Mucosa of descending colon (tissue), 3 donors: ENCODE data around the gene SLC49A4. TPM values are rescaled to one million over a fixed set of nuclear protein-coding genes. Genes with fewer than 3 reads are reported as not detected.

Experiments
- ATAC-seq: fragments of 200-7000 bp; cut with Tn5 transposase; one replicate; pipeline ENCODE4 v1.9.1; 2020; ENCODE audit warnings: mild to moderate bottlenecking, moderate library complexity
- DNase-seq, 3 donors: peaks; one replicate each; pipeline ENCODE4 v3.0.0-alpha.2; 2020
- H3K36me3 ChIP-seq: fragments of 200-600 bp; one replicate; pipeline ENCODE4 v1.8.0; 2021; ENCODE audit warnings: low read depth, mild to moderate bottlenecking
- H3K4me1 ChIP-seq: fragments of 200-600 bp; one replicate; pipeline ENCODE4 v1.8.0; 2021; ENCODE audit warnings: low read depth, mild to moderate bottlenecking
- H3K4me3 ChIP-seq: fragments of 200-600 bp; one replicate; pipeline ENCODE4 v1.8.0; 2021; ENCODE audit warnings: mild to moderate bottlenecking
- H3K9me3 ChIP-seq: fragments of 200-600 bp; one replicate; pipeline ENCODE4 v1.8.0; 2021; ENCODE audit warnings: mild to moderate bottlenecking
- CTCF ChIP-seq: fragments of 200-600 bp; IDR thresholded peaks from one replicate; pipeline ENCODE4 v1.8.0; 2022; ENCODE audit warnings: antibody characterized with exemption, mild to moderate bottlenecking
- intact Hi-C, 2 donors: fragments of 100-400 bp; cut with DNase I in 1 of 2; cut with micrococcal nuclease in 1 of 2; formaldehyde crosslinking; loops; one replicate each; pipeline versions ENCODE4 v1.11.0 to v1.11.1; 2022; cut with DNase I, micrococcal nuclease
- total RNA-seq, 3 donors: library from RNA; stranded (reverse); fragmentation: NEBNext Ultra II Directional in 2 of 3; extraction: Animal tissue kit (Norgen Biotek cat#: 25700) in 2 of 3; gene quantifications; one replicate each; pipeline versions ENCODE4 v1.2.1 to v1.2.4, GENCODE V29; 2021 to 2023
- donor health status: DM: no; HTN: no; CAD: no; lungs with moderate emphysema.
- donor health status: DM: no; HTN: no; CAD: no.
- donor health status: DM: no; HTN: yes; CAD: no.

The SLC49A4 gene
- total RNA-seq, 3 donors from 2014 or later: 16.4 to 27.7 (median 22.9) TPM

- H3K4me1 ChIP-seq: peaks cover 7% of the 10 kb centered on the region
- DNase-seq (no peak), ATAC-seq (no peak)
- no peak overlapping the region for H3K4me3 ChIP-seq
- no peaks in the 10 kb centered on the region for H3K9me3 ChIP-seq
- H3K36me3 ChIP-seq: no peaks in the 10 kb centered on the region
- TF ChIP-seq CTCF: no peak
- intact Hi-C loops: no loop called here
Observed at GRCh38 chr3:122923611-122924010, 128.7 kb downstream of the SLC49A4 start.

GRCh38 chr3:122924056-122924455 is 129.2 kb downstream of the SLC49A4 start:
- no peak overlapping the region for H3K4me3 ChIP-seq
- ATAC-seq (no peak), DNase-seq (no peak)
- no peak for TF ChIP-seq CTCF
- no peaks in the 10 kb centered on the region for H3K9me3 ChIP-seq
- no peaks in the 10 kb centered on the region for H3K36me3 ChIP-seq
- intact Hi-C loops: no loop called here
- H3K4me1 ChIP-seq: peaks cover 7% of the 10 kb centered on the region

GRCh38 chr3:122925756-122926155 is 130.9 kb downstream of the SLC49A4 start:
- no peak for TF ChIP-seq CTCF
- H3K36me3 ChIP-seq: no peaks in the 10 kb centered on the region
- ATAC-seq: no peak
- H3K4me3 ChIP-seq: no peak overlapping the region
- DNase-seq: no peak
- peaks cover 7% of the 10 kb centered on the region for H3K4me1 ChIP-seq
- intact Hi-C loops: no loop called here
- no peaks in the 10 kb centered on the region for H3K9me3 ChIP-seq

- ATAC-seq (no peak), DNase-seq (no peak)
- intact Hi-C loops: no loop called here
- TF ChIP-seq CTCF: no peak
- Histone ChIP-seq H3K4me3 (no peak overlapping the region), H3K36me3 (no peaks in the 10 kb centered on the region), H3K9me3 (no peaks in the 10 kb centered on the region), H3K4me1 (peaks cover 7% of the 10 kb centered on the region)
Observed at GRCh38 chr3:122926322-122926721, 131.5 kb downstream of the SLC49A4 start.

- peaks cover 5% of the 10 kb centered on the region for H3K4me1 ChIP-seq
- no peaks in the 10 kb centered on the region for H3K9me3 ChIP-seq
- no peak for TF ChIP-seq CTCF
- no peak for DNase-seq
- no peaks in the 10 kb centered on the region for H3K36me3 ChIP-seq
- no peak overlapping the region for H3K4me3 ChIP-seq
- intact Hi-C loops: no loop called here
- no peak for ATAC-seq
Observed at GRCh38 chr3:122926811-122927210, 131.9 kb downstream of the SLC49A4 start.

- no peak for TF ChIP-seq CTCF
- intact Hi-C loops: no loop called here
- H3K4me1 ChIP-seq: no peaks in the 10 kb centered on the region
- DNase-seq: no peak
- H3K36me3 ChIP-seq: no peaks in the 10 kb centered on the region
- no peak overlapping the region for H3K4me3 ChIP-seq
- no peak for ATAC-seq
- H3K9me3 ChIP-seq: no peaks in the 10 kb centered on the region
Observed at GRCh38 chr3:122927726-122928125, 132.9 kb downstream of the SLC49A4 start.
